Measurements from ENCODE around the gene NTM.

The NTM gene

GRCh38 chr11:131582021-131582525 lies 211.7 kb downstream of the NTM start:
- no peak for DNase-seq (ENCODE audit: low read depth in 1 of 2, low spot score in 1 of 2)
- Histone ChIP-seq H3K27me3 (ENCODE audit: insufficient read depth, poor library complexity, severe bottlenecking) (no peaks in the 10 kb centered on the region), H3K27ac (replicated peaks) (no peak overlapping the region), H3K4me3 (replicated peaks; ENCODE audit: insufficient read depth, low read length) (no peak overlapping the region)
- TF ChIP-seq CTCF (IDR thresholded peaks at IDR 0.05; ENCODE audit: insufficient read depth, low read length) (no peak), REST (IDR thresholded peaks at IDR 0.05; ENCODE audit: insufficient replicate concordance, low read depth) (no peak), SPI1 (IDR thresholded peaks at IDR 0.05; ENCODE audit: borderline replicate concordance, low read depth) (no peak), GABPA (IDR thresholded peaks at IDR 0.05; ENCODE audit: low read depth) (no peak), POLR2AphosphoS5 (IDR thresholded peaks at IDR 0.05; ENCODE audit: low read depth) (no peak)

- DNase-seq (ENCODE audit: low read depth in 1 of 2, low spot score in 1 of 2), result no peak
- no peak overlapping the region for H3K27ac ChIP-seq (replicated peaks)
- TF ChIP-seq SPI1 (IDR thresholded peaks at IDR 0.05; ENCODE audit: borderline replicate concordance, low read depth), result no peak
- TF ChIP-seq CTCF (IDR thresholded peaks at IDR 0.05; ENCODE audit: insufficient read depth, low read length), result no peak
- TF ChIP-seq REST (IDR thresholded peaks at IDR 0.05; ENCODE audit: insufficient replicate concordance, low read depth), result no peak
- TF ChIP-seq GABPA (IDR thresholded peaks at IDR 0.05; ENCODE audit: low read depth), result no peak
- TF ChIP-seq POLR2AphosphoS5 (IDR thresholded peaks at IDR 0.05; ENCODE audit: low read depth), result no peak
- no peaks in the 10 kb centered on the region for H3K27me3 ChIP-seq (ENCODE audit: insufficient read depth, poor library complexity, severe bottlenecking)
- H3K4me3 ChIP-seq (replicated peaks; ENCODE audit: insufficient read depth, low read length), result no peak overlapping the region
Observed at GRCh38 chr11:131583421-131583820, 213.0 kb downstream of the NTM start.

GRCh38 chr11:131583938-131584337 lies 213.5 kb downstream of the NTM start:
- DNase-seq (ENCODE audit: low read depth in 1 of 2, low spot score in 1 of 2), result no peak
- TF ChIP-seq POLR2AphosphoS5 (IDR thresholded peaks at IDR 0.05; ENCODE audit: low read depth), result no peak
- no peak for TF ChIP-seq SPI1 (IDR thresholded peaks at IDR 0.05; ENCODE audit: borderline replicate concordance, low read depth)
- no peak for TF ChIP-seq GABPA (IDR thresholded peaks at IDR 0.05; ENCODE audit: low read depth)
- no peak for TF ChIP-seq REST (IDR thresholded peaks at IDR 0.05; ENCODE audit: insufficient replicate concordance, low read depth)
- no peak for TF ChIP-seq CTCF (IDR thresholded peaks at IDR 0.05; ENCODE audit: insufficient read depth, low read length)
- Histone ChIP-seq H3K4me3 (replicated peaks; ENCODE audit: insufficient read depth, low read length) (no peak overlapping the region), H3K27ac (replicated peaks) (no peak overlapping the region), H3K27me3 (ENCODE audit: insufficient read depth, poor library complexity, severe bottlenecking) (no peaks in the 10 kb centered on the region)
